Neural crest cell (in vitro differentiated cells): Measurements from ENCODE around the gene ZNF526. TPM values are rescaled to one million over a fixed set of nuclear protein-coding genes. Genes with fewer than 3 reads are reported as not detected.
A peak's percentile ranks its signal among the peaks of the same experiment; 100 is the strongest.

Source experiments
- DNase-seq: peaks from one replicate; pipeline ENCODE4 v3.0.0; 2021; ENCODE audit warnings: low read depth, mixed read lengths, low spot score
- H3K27ac Mint-ChIP-seq: one replicate; pipeline ENCODE4 v1.8.0; 2021; ENCODE audit warnings: mild to moderate bottlenecking, mixed read lengths; ENCODE audit not compliant: unreplicated experiment
- H3K27me3 Mint-ChIP-seq: 2 replicates; pipeline ENCODE4 v1.8.0; 2021; ENCODE audit warnings: low read depth, mild to moderate bottlenecking, mixed read lengths
- H3K36me3 Mint-ChIP-seq: 2 replicates; pipeline ENCODE4 v1.8.0; 2021; ENCODE audit warnings: low read depth, mild to moderate bottlenecking, mixed read lengths
- H3K4me1 Mint-ChIP-seq: 2 replicates; pipeline ENCODE4 v1.8.0; 2021; ENCODE audit warnings: mixed read lengths
- H3K4me3 Mint-ChIP-seq: one replicate; pipeline ENCODE4 v1.8.0; 2021; ENCODE audit warnings: mild to moderate bottlenecking, mixed read lengths
- H3K9me3 Mint-ChIP-seq: 2 replicates; pipeline ENCODE4 v1.8.0; 2021; ENCODE audit warnings: mixed read lengths
- total RNA-seq: library from RNA; stranded (reverse); gene quantifications from 2 replicates; pipeline ENCODE4 v1.2.1, GENCODE V29; 2021
- TF ChIP-seq, protein P1 (sequence below): fragments of 200-600 bp; sonication (generic); conservative IDR thresholded peaks from 2 replicates; pipeline ENCODE4 v1.5.0; 2021; ENCODE audit warnings: antibody characterized with exemption, mild to moderate bottlenecking

The ZNF526 gene
- total RNA-seq, 1 donor from 2014 or later = 24.2 TPM

DNA sequence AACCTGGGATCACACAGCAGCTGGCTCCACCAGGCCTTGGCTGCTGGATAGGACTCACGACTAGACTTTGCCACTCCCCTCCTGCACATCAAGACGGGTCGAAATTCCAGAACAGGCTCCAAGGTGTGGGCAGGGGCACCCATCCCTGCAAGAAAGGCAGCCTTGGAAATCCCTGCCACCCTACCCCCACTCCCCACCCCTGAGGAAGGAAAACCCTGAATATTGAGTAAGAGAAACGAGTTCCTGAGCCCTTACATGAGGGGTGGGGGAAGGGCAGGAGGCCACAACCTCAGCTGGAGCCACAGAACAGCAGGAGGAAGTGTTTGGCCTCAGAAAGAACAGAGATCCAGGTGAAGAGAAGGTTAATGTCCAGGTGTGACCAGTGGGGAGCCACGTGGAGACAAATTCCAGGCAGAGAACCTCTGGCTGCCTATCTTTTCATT is 22.7 kb upstream of the ZNF526 start:
- TF ChIP-seq, protein P1, sequence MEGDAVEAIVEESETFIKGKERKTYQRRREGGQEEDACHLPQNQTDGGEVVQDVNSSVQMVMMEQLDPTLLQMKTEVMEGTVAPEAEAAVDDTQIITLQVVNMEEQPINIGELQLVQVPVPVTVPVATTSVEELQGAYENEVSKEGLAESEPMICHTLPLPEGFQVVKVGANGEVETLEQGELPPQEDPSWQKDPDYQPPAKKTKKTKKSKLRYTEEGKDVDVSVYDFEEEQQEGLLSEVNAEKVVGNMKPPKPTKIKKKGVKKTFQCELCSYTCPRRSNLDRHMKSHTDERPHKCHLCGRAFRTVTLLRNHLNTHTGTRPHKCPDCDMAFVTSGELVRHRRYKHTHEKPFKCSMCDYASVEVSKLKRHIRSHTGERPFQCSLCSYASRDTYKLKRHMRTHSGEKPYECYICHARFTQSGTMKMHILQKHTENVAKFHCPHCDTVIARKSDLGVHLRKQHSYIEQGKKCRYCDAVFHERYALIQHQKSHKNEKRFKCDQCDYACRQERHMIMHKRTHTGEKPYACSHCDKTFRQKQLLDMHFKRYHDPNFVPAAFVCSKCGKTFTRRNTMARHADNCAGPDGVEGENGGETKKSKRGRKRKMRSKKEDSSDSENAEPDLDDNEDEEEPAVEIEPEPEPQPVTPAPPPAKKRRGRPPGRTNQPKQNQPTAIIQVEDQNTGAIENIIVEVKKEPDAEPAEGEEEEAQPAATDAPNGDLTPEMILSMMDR = no peak
- H3K36me3 Mint-ChIP-seq = no peaks in the 10 kb centered on the region
- H3K4me1 Mint-ChIP-seq = no peaks in the 10 kb centered on the region
- no peak overlapping the region for H3K27ac Mint-ChIP-seq
- H3K9me3 Mint-ChIP-seq = no peaks in the 10 kb centered on the region
- no peak for DNase-seq
- no peak overlapping the region for H3K4me3 Mint-ChIP-seq
- peaks cover 21% of the 10 kb centered on the region for H3K27me3 Mint-ChIP-seq

GRCh38 chr19:42198676-42199439 is 21.3 kb upstream of the ZNF526 start:
- Mint-ChIP-seq H3K4me1 (no peaks in the 10 kb centered on the region), H3K27me3 (peaks cover 6% of the 10 kb centered on the region), H3K27ac (no peak overlapping the region), H3K4me3 (no peak overlapping the region), H3K9me3 (no peaks in the 10 kb centered on the region), H3K36me3 (no peaks in the 10 kb centered on the region)
- TF ChIP-seq, protein P1 = no peak
- DNase-seq = no peak

DNA sequence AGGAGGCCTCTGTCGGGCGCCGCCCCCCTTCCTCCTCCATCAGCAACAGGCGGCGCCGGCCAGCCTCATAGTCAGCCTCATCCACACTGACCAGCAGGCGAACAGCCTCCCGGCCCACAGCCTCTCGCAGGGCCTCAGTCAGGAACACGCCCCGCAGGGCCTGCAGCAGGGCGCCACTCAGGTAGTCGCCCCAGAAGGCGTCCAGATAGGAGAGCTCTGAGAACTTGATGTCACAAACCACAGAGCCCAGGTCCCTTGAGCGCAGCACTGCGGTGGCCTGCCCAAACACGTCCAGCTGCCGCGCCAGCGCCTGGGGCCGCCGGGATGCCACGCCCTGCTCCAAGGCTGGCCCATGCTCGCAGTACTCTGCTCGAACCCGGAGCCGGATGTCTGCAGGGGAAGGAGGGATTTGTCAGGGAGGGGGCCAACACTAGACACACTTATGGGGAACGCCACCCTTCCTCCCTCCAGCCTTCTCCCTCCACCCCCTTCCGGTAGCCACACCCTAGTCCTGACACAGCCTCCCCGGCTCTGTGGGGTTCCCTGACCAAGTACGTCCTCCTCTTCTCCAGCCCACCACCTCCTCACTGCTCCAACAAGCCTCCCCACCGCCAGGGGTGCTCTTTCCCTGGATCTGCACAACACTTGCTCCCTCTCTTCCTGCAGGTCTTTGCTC is 20.5 kb upstream of the ZNF526 start:
- Mint-ChIP-seq H3K4me3 (no peak overlapping the region), H3K4me1 (no peaks in the 10 kb centered on the region), H3K27me3 (peaks cover 3% of the 10 kb centered on the region), H3K9me3 (no peaks in the 10 kb centered on the region), H3K27ac (no peak overlapping the region), H3K36me3 (no peaks in the 10 kb centered on the region)
- no peak for DNase-seq
- TF ChIP-seq, protein P1 = no peak

- Mint-ChIP-seq H3K27ac (no peak overlapping the region), H3K4me1 (no peaks in the 10 kb centered on the region), H3K27me3 (peaks cover 3% of the 10 kb centered on the region), H3K36me3 (peaks cover 3% of the 10 kb centered on the region), H3K4me3 (no peak overlapping the region), H3K9me3 (no peaks in the 10 kb centered on the region)
- TF ChIP-seq, protein P1 = no peak
- DNase-seq = no peak
Measured at GRCh38 chr19:42200116-42200715, 19.9 kb upstream of the ZNF526 start.

GRCh38 chr19:42201489-42202289 is 18.4 kb upstream of the ZNF526 start:
- no peak for DNase-seq
- H3K36me3 Mint-ChIP-seq = peaks cover 3% of the 10 kb centered on the region
- H3K27me3 Mint-ChIP-seq = no peaks in the 10 kb centered on the region
- H3K9me3 Mint-ChIP-seq = no peaks in the 10 kb centered on the region
- peak overlapping the region; percentile 5 for H3K27ac Mint-ChIP-seq
- TF ChIP-seq, protein P1 = no peak
- H3K4me1 Mint-ChIP-seq = no peaks in the 10 kb centered on the region
- no peak overlapping the region for H3K4me3 Mint-ChIP-seq
